ENCODE measurements around the gene SV2B. TPM values are rescaled to one million over a fixed set of nuclear protein-coding genes. Genes with fewer than 3 reads are reported as not detected.

The SV2B gene
- total and polyA plus RNA-seq, 2 donors (not counting 3 experiments of a cell fraction or from before 2014, with no cell fraction given) = not detected

DNA sequence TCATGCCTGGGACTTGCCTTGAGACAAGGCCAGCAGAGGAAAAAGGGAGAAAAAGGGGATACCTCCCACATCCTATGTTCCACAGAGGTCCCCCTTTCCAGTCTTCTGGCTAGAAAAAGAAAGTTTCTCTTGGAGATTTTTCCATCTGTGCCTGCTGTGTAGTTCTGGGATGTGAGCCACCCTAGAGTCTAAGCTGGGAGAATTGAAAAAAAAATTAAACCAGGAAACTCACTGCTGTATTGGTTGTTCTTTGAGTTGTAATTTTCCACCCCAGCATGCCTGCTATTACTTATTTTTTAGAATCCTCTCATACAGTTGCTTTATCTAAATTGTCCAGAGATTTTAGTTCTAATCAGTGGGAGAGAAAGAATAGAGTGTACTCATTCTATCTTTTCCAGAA lies 68.4 kb downstream of the SV2B start:
- dilution Hi-C loops (cut with MboI; ENCODE audit: extremely low pct_ligation_motif_present, low sequenced_read_pairs) = no loop called here
- no peak overlapping the region for H3K4me2 ChIP-seq (ENCODE audit: insufficient read depth, low read length)
- no peaks in the 10 kb centered on the region for H3K27me3 ChIP-seq (ENCODE audit: control insufficient read depth in 2 of 2, insufficient read depth in 2 of 2, low read length in 2 of 2)
- BruUV-seq (replicated peaks) = no TSS peak
- H3K79me2 ChIP-seq (ENCODE audit: control insufficient read depth, insufficient read depth, low read length) = no peaks in the 10 kb centered on the region
- no peaks in the 10 kb centered on the region for H3K4me1 ChIP-seq (ENCODE audit: control insufficient read depth, extremely low read depth, insufficient read depth, low read length)
- no peak overlapping the region for H3K27ac ChIP-seq (ENCODE audit: insufficient read depth, low read depth, low read length)
- FAIRE-seq (no peak), DNase-seq (ENCODE audit: low read depth, low spot score) (no peak)
- H4K20me1 ChIP-seq (replicated peaks; ENCODE audit: control insufficient read depth, extremely low read depth, insufficient read depth, low read length) = no peaks in the 10 kb centered on the region
- H3K9me1 ChIP-seq (replicated peaks; ENCODE audit: control insufficient read depth, extremely low read depth, insufficient read depth, low read length) = no peaks in the 10 kb centered on the region
- intact Hi-C loops (cut with micrococcal nuclease) = no loop called here
- H3K4me3 ChIP-seq (replicated peaks in 1 of 3; ENCODE audit: insufficient read depth in 1 of 3, low read depth in 1 of 3, low read length in 3 of 3) = no peak overlapping the region
- no peak for TF ChIP-seq EZH2 (IDR thresholded peaks at IDR 0.05; ENCODE audit: borderline replicate concordance, low read depth, low read length, severe bottlenecking)
- no peak for TF ChIP-seq GATA2 (IDR thresholded peaks at IDR 0.05; ENCODE audit: insufficient read depth, insufficient read length, low read depth, low read length)
- no peak for TF ChIP-seq MYC (IDR thresholded peaks at IDR 0.05; ENCODE audit: low read depth, low read length)
- no peak for TF ChIP-seq FOS (IDR thresholded peaks at IDR 0.05; ENCODE audit: borderline replicate concordance, insufficient read depth, low read length)
- TF ChIP-seq POLR2AphosphoS5 (IDR thresholded peaks at IDR 0.05; ENCODE audit: insufficient read depth, low read depth, low read length) = no peak
- TF ChIP-seq POLR2A (IDR thresholded peaks at IDR 0.05; ENCODE audit: low read depth, low read length) = no peak
- TF ChIP-seq, protein P1, sequence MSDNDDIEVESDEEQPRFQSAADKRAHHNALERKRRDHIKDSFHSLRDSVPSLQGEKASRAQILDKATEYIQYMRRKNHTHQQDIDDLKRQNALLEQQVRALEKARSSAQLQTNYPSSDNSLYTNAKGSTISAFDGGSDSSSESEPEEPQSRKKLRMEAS (IDR thresholded peaks at IDR 0.05; ENCODE audit: insufficient read depth, insufficient read length) = no peak
- TF ChIP-seq, protein P2, sequence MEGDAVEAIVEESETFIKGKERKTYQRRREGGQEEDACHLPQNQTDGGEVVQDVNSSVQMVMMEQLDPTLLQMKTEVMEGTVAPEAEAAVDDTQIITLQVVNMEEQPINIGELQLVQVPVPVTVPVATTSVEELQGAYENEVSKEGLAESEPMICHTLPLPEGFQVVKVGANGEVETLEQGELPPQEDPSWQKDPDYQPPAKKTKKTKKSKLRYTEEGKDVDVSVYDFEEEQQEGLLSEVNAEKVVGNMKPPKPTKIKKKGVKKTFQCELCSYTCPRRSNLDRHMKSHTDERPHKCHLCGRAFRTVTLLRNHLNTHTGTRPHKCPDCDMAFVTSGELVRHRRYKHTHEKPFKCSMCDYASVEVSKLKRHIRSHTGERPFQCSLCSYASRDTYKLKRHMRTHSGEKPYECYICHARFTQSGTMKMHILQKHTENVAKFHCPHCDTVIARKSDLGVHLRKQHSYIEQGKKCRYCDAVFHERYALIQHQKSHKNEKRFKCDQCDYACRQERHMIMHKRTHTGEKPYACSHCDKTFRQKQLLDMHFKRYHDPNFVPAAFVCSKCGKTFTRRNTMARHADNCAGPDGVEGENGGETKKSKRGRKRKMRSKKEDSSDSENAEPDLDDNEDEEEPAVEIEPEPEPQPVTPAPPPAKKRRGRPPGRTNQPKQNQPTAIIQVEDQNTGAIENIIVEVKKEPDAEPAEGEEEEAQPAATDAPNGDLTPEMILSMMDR (IDR thresholded peaks at IDR 0.05; ENCODE audit: extremely low read depth in 1 of 2, insufficient read depth in 1 of 2, low read depth in 1 of 2, low read length in 2 of 2) = no peak
- TF ChIP-seq JUN (IDR thresholded peaks at IDR 0.05; ENCODE audit: borderline replicate concordance, insufficient read depth, insufficient read length, low read depth) = no peak
- no peak overlapping the region for H2AFZ ChIP-seq (ENCODE audit: low read depth, low read length)
- CTCF ChIA-PET = no interaction called here
- POLR2A ChIA-PET = no interaction called here
- no peak overlapping the region for H3K9ac ChIP-seq (replicated peaks; ENCODE audit: extremely low read depth, insufficient read depth, low read length)
- no peaks in the 10 kb centered on the region for H3K9me3 ChIP-seq (replicated peaks; ENCODE audit: control insufficient read depth, insufficient read depth, low read length)
- no peaks in the 10 kb centered on the region for H3K36me3 ChIP-seq (ENCODE audit: control insufficient read depth in 2 of 2, extremely low read depth in 1 of 2, insufficient read depth in 2 of 2, low read length in 2 of 2)
